Stimulated activated CD8-positive, alpha-beta memory T cell treated with anti-CD3 and anti-CD28 coated beads, Interleukin-4, amount 100 ng/mL, for 24 hours (primary cell): ENCODE data around the gene SLC6A12.

Source experiments
- DNase-seq: peaks from one replicate; pipeline ENCODE4 v3.0.0-alpha.2; 2020; ENCODE audit warnings: low read depth

The SLC6A12 gene

DNA sequence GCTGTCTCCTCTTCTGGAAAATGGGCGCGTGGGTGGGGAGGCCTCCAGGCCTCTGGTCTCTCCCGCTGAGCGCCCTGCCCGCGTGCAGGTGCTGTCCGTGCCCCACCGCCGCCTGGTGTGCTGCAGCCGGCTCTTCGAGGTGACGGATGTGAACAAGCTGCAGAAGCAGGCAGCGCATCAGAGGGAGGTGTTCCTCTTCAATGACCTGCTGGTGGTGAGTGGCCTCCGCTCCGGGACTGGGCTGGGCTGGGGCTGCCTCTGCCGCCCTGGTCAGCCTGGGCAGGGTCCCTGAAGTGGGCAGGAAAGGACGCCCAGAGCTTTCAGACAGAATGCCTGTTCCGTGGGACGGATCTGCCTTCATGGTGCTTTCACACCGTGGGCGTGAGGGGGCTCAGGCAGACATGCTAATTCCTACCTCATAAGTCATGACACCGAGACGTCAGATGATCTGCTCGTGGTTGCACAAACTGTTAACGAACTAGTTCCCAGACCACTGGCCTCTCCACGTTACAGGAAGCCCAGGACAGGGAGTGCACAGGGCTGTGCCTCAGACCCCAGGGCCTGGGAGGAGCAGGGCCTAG is 50.5 kb downstream of the SLC6A12 start:
- DNase-seq: no peak

DNA sequence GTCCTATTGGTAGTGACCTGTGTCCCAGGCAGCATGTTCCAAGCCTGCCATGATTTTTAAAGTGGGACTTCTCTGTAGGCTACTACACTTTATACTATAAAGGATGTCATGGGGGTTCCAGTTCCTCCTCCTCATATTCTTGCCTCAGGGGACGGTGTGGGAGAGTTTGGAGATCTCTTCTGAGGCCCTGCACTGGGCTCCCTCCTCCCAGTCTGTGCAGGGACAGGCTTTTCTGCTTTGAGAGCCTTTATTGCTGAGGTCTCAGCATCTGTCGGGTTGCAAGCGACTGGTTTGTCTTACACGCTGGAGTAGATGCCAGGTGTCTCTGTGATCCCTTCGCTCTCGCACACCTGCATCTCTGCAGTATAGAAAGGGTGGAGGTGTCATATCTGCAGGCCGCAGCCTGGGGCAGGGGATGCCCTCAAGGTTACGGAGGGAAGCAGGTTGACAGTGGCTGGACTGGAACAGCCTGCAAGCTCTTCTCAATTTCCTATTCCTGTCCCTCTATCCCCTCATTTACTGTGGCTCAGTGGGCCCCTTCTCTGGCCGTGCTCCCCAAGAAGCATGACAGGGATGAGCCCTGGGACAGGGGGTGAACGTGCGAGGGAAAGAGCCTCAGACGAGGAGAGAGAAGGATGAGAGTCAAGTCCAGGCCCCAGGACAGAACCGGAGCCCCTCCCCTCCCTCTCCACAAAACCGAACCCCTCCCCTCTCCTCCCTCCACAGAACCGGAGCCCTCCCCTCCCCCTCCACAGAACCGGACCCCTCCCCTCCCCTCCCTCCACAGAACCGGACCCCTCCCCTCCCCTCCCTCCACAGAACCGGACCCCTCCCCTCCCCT is 51.3 kb downstream of the SLC6A12 start:
- DNase-seq: no peak

DNA sequence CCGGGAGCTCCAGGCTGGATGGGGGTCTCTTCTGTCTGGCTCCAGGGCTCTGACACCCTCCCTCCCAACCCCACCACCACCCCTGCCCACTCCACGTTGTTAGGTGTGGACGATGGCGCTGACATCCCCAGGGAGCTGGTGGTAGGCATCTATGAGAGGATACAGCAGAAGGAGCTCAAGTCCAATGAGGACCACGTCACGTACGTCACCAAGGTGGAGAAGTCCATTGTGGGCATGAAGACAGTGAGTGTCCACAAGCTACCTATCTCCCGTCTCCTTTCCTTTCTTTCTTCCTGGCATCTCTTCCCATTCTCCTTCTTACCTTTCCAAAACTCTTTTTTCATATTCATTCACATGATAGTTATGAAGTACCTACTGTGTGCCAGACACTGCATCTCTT is 52.1 kb downstream of the SLC6A12 start:
- DNase-seq: no peak

DNA sequence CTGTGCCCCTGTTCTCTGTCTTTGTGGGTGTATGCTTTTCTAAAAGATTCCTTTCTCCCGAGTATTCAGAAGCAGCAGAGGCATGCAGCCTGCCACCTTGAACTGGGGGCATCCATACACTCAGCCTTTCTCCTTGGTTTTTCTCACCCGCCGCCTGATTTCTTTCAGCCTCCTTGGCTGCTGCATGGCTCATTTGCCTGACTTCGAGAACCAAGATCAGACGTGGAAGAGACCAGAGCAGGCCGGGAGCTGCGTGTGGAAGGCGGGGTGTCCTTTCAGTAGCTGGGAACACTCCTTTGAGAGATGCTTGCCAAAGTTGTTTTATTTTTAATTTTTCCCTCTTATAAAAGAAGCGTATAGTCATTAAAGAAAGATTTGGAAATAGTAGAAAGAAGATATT is 53.1 kb downstream of the SLC6A12 start:
- DNase-seq: no peak

DNA sequence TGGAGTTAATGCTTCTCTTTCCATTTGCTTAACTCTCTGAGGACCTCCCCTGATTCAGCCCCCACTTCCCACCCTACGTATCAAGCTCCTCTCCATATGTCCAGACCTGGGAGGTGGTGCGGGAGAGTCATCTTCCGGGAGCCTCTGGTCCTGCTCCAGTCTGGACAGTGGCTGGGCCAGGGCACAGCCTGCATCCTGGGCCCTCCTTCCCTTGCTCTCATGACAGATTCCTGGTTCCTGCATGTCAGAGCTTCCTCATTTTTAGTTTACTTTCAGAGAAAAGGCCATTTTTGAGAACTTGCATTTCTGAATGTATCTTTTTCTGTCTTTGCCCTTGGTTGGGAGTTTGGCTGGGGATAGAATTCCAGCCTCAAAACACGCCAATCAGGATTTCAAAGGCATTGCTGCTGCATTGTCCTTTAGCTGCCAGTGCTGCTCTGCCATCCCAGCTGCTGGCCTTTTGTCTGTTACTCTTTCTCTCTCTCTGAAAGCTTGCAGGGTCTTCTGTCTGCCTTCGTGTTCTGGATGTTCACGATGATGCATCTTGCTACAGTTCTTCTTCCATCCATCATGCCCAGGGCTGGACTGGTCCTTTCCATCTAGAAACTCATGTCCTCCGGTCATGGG is 54.7 kb downstream of the SLC6A12 start:
- no peak for DNase-seq

DNA sequence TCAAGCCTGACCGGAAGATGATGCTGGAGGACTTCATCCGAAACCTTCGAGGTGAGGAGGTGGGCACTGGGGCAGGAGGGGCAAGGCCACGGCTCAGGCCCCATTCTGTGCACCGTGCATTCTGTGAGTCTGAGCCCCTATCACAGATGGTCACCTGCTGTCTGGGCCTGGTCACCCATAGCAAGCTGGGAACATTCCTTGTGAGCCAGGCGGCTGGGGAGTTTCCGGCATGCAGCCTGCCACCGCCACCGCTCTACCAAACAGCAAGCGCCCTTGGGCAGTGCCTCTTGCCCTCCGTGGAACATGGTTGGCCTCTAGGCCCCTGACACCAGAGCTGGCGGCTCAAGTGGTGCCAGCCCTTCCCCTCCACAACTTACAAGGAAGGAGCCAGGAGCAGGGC is 56.3 kb downstream of the SLC6A12 start:
- DNase-seq: no peak

DNA sequence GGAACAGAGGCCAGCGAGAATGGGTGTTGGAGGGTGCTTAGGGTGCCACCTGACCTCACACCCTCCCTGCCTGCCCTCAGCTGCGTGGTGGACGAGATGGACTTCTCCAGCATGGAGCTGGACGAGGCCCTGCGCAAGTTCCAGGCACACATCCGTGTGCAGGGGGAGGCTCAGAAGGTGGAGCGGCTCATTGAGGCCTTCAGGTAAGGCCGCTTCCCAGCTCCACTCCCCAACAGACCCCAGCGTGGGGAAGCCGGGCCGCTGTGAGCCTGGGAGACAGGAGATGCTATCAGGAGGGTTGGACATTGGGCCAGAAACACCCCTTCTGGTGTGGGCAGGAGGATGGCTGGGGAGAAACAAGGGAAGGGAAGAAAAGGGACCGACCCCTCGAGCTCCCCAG is 57.0 kb downstream of the SLC6A12 start:
- DNase-seq: no peak

DNA sequence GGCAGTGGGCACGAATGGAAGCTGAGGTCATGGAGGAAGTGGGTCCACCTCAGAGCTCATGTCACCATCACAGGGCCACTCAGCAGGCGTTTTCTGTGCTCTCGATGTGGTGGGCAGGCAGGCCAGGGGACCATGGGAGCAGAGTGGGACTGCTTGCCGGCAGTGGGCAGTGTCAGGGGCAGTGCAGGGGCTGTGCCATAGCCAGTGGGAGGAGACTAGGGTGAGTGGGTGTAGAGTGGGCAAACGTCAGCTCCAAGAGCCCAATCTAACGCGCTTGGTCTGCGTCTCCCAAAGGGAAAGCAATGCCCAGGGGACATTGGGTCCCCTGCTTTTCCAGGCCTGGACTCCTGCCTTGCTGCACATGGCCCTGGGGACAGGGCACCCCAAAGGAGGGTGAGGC is 58.3 kb downstream of the SLC6A12 start:
- DNase-seq: no peak

DNA sequence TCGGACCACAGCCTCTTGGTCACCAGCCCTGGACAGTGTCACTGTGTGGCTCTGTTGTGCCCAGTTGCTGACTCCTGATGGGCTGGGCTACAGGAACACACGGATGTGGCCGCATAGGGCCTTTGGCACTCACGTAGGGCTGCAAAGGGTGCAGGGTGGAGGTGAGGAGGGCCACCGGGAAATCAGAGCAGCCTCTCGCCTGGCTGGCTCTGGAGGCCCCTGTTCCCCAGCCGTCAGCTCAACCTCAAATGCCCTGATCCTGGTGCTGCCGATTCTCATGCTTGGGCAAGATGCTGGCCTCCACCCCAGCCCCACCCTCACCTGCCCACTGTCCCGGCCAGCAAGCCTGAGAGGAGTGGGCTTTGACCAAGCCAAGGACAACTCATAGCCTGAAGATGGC is 59.0 kb downstream of the SLC6A12 start:
- no peak for DNase-seq

DNA sequence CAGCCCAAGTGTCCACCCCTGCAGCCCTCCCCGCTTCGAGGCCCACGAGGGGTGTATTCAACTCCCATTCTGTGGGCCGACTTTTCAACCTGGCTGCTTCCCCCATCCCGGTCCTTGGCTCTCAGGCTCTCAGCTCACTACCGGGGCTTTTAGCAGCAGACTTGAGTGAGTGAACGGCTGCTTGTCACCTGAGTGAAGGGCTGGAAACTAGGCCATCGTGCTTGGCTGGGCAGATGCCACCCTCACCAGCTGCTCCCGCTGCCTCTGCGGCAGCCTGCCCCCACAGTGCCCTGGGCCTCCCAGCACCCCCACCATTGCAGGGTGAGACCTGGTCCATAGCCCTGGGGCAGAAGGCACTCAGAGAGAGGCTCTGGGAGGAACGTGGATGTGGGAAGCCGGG is 59.9 kb downstream of the SLC6A12 start:
- no peak for DNase-seq

DNA sequence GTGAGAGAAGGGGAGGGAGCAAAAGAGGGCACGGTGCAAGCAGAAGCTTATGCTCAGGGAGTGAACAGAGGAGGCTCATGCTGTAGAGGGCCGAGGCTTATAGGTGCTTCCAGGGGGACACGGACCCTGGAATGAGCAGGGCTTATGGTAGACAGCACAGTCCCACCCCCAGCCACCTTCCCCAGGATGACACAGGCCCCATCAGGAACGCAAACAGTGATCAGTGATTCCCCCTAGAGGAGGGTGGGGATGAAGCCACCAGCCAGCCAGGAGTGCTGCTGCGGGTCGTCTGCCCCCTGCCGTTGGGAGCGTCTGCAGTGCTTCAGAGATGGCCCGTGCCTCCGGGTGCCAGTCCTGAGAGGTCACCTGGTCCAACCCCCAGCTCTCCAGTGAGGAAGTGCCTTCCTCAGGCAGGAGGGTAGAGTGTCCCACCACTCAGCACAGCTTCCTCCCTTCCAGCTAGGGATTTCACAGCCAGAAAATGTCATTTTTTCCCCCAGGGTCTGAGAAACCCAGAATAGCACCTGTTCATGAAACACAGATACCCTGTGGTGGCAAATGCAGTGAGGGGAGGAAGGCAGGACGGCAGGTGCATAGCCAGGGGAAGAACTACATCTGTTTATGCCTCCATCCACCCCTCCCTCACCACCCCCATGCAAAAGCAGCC is 60.7 kb downstream of the SLC6A12 start:
- peak; percentile 52 for DNase-seq

DNA sequence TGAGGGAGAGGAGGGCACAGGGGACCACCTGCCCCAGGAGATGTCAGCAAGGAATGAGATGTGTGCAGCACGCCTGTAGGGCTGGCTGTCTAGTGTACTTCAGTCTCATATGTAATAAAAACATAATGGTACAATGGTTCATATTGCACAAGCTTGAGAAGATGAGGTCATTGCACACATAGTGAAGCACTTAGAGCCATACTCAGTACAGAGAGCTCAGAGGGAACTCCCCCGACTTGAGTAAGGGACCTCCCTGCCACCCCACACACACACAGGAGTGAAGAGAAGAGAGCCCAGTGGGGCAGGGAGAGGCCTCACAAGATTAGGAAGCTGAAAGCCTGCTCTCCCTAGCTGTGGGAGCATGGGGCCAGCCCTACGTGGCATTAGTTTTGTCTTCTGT is 61.5 kb downstream of the SLC6A12 start:
- DNase-seq: no peak

DNA sequence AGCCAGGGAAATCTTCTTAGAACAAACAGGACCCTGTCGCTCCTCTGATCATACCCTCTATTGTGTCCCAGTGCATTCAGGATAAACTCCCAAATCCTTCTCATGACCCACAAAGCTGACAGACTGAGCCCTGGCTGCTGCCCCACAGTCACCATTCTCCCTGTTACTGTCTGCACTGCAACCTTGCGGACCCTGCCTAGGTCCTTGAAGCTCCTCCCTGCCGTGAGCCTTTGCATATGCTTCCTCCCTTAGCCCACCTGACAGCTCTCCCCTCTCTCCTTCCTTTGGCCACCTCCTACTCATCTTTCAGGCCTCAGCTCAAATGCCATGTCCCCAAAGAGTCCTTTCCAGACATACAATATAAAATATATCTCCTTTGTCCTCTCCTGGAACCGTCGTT is 62.4 kb downstream of the SLC6A12 start:
- no peak for DNase-seq

DNA sequence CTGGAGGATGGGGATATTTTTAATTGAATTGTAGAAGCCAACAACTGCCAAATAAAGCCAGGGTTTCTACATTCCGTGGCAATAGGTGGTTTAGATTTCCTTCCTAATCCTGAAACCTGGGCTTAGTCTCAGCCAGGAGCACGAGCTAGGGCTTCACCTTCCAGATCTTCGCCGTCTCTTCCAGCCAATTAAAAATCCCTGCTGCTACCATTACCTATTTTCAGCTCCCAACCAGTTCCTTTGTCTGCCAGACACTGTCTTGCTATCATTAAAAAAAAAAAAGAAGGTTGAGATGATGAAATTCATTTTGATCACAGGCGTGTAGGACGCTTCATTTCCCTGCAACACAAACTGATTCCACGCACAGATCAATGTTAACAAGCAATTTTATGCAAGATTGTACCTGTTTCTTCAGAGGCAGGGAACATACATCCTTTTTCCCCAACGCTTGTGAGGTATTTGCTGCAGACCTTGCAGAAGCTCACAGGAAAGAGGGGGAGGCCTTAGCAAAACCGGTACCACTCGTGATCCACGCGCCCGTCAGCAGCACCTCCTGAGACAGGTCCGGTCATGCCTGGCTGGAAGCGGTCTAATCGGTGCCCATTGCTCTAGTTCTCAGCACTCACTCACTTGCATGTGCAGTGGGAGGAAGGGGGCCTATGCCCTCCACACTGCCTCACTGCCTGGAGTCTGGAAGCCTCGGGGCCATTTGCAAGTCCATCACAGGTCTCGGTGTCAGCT is 65.1 kb downstream of the SLC6A12 start:
- no peak for DNase-seq

DNA sequence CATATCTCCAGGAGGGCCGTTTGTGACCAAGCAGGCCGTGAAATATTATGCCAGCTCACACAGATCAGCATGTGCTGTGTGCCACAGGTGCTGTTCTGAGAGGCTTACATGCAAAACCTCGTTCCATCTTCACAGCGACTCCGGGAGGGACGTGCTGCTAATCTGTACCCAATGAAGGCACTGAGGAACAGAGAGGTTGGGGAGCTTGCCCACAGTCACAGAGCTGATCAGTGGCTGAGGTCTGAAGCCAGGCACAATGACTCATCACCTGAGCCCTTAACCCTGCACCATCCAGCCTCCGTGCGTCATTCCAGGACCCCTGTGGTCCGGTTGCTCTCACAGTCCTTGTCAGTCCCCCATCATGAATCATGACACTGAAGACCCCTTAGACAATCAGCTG is 66.7 kb downstream of the SLC6A12 start:
- no peak for DNase-seq

DNA sequence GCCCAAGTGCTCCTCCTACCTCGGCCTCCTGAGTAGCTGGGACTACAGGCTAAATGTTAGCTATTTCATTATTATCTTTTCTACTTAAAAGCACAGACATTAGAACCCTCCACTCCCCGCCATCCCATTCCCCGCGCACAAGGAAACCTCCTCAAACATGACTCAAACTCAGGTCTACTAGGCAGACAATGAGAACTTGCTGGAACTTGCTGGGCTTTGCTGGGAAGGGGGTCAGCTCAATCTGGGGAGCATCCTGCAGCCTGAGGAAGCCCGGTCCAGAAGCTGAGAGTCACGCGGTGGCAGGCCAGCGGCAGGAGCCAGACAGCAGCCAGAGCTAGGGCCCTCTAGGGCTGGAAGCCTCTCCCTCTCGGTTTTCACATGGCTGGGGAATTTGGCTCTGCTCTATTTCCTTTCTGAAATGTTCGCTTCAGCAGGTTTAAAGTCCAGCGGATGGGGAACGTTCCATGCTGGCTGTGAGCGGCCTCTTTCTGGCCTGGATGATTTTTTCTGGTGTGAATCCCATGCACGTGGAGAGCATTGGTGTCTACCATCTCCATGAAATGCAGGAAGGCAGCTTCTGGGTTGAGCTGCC is 68.5 kb downstream of the SLC6A12 start:
- DNase-seq: no peak

DNA sequence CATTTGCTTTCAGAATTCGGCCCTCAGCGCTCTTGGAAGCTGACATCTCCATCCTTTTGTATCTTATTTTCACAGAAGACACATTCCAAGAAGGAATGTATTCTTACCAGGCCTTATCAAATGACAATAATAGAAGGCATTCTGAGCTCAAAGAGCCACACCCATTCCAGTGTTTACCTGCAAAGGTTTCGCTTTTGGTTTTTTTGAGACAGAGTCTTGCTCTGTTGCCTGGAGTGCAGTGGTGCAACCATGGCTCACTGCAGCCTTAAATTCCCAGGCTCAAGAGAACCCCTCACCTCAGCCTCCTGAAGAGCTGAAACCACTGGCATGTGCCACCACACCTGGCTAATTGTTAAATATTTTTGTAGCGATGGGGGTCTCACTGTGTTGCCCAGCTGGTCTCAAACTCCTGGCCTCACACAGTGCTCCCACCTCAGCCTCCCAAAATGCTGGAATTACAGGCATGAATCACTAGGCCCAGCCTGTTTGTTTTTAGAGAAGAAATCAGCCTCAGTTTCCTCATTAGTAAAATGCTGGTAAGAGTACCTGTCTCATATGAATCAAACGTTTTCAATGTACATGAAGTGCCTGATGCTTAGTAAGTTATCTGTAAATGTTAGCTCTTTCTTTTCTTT is 69.2 kb downstream of the SLC6A12 start:
- DNase-seq: no peak

DNA sequence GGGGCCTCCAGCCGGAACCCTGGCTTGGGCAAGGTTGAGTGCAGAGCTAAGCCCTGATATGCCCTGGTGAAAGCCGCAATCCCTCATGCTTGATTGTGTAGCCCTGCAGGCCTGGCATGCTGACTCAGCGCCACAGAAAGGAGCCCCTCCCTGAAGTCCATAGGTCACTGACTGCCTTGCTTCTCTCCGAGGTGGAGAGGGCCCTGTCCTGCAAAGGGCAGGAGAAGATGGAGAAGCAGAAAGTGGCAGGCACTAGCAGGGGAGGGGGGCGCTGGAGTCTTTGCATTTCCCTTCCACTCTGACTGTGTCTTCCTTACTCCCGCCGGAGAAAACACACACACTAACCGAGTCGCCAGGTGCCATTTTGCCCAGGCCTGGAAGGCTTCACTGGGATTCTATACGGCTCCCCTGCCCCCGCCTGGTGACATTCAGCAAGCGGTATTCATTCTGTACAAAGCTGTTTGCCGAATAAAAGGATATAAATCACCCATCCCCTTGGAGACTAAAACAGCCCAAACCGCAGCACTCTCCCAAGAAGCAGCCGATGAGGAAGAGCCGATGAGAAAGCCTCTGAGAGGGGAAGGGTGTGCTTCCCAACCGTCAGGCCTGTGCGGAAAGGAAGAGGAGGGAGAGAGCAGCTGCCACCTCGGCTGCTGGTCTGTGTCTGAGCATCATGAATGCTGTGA is 69.8 kb downstream of the SLC6A12 start:
- DNase-seq: no peak

DNA sequence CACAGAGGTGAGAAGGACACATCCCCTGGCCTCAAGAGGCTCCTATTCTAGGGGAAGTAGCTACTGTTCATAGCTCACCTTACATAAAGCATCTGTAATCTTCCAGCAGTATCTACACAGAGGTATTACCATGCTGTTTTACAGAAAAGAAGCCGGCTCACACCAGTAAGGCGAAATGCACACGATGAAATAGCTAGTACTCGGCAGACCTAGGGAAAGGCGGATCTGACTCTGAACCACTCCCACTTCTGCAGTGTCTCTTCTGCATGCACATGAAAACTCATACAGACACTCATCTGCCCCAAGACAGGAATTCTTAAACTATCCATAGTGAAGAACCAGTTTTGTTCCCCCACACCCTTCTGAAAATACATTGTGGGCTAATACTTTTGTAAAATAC is 73.8 kb downstream of the SLC6A12 start:
- no peak for DNase-seq
